ENCODE results near the gene HTD2. TPM values are rescaled to one million over a fixed set of nuclear protein-coding genes. Genes with fewer than 3 reads are reported as not detected.

The HTD2 gene
- total and polyA plus RNA-seq, 3 donors from 2014 or later = 14.6 to 16.4 (median 15.1) TPM

- 83 to 86% methylated on average over 5 of the region's 5 CpGs for WGBS, 2 donors
- DNase-seq = no peak
- TF ChIP-seq CTCF (IDR thresholded peaks at IDR 0.05) (no peak), POLR2A (IDR thresholded peaks at IDR 0.05) (no peak)
Measured at GRCh38 chr3:58342676-58343075, 36.4 kb downstream of the HTD2 start.

DNA sequence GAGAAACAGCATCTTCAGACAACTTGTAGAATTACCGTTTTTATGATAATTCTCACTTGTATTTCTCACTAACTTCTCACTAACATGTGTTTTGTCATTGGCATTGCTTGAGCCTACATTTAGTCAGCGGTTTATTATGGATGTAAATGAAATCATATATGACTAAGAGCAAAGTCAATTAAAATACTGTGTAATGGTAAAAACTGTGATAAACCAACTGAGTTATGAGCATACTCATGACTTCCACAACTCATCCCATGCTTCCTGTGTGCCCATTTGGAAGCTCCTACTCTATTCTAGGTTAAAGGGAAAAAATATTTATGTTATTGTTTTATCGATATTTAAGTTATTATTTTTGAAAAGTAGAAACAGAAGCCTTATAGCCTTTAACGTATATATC is 39.1 kb downstream of the HTD2 start:
- H3K27me3 ChIP-seq = no peaks in the 10 kb centered on the region
- no peaks in the 10 kb centered on the region for H3K36me3 ChIP-seq (ENCODE audit: low read depth, missing control alignments)
- H3K27ac ChIP-seq = no peak overlapping the region
- no peak for DNase-seq
- H3K9me3 ChIP-seq = no peaks in the 10 kb centered on the region
- whole genome bisulfite sequencing, 2 donors = 94 to 96% methylated on average over 4 of the region's 4 CpGs
- H3K4me3 ChIP-seq = no peak overlapping the region
- intact Hi-C loops (cut with DNase I; ENCODE audit: low total_unique reads) = no loop called here
- TF ChIP-seq POLR2A (IDR thresholded peaks at IDR 0.05) (no peak), CTCF (IDR thresholded peaks at IDR 0.05) (no peak)
- H3K4me1 ChIP-seq = no peaks in the 10 kb centered on the region

More at GRCh38 chr3:58342676-58343075, 36.4 kb downstream of the HTD2 start:
- Histone ChIP-seq H3K4me3 (no peak overlapping the region), H3K27me3 (no peaks in the 10 kb centered on the region), H3K27ac (no peak overlapping the region), H3K36me3 (ENCODE audit: low read depth, missing control alignments) (no peaks in the 10 kb centered on the region), H3K9me3 (no peaks in the 10 kb centered on the region), H3K4me1 (no peaks in the 10 kb centered on the region)
- intact Hi-C loops (cut with DNase I; ENCODE audit: low total_unique reads) = no loop called here

DNA sequence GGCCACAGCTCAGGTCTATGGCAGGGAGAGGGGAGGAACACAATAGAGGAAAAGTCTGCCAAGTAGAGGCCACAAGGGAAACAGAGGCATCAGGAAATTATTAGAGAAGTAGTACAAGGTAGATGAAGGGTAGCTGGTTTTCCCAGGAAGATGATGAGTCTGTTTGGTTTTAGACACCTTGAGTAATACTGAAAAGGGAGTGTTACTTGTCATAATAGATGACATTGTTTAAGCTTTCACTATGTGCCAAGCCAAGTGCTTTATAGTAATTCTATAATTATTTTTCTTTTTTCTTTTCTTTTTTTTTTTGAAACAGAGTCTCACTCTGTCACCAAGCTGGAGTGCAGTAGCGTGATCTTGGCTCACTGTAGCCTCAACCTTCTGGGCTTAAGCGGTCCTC is 40.0 kb downstream of the HTD2 start:
- DNase-seq = no peak
- Histone ChIP-seq H3K27ac (no peak overlapping the region), H3K36me3 (ENCODE audit: low read depth, missing control alignments) (no peaks in the 10 kb centered on the region), H3K9me3 (no peaks in the 10 kb centered on the region), H3K4me1 (no peaks in the 10 kb centered on the region), H3K27me3 (no peaks in the 10 kb centered on the region), H3K4me3 (no peak overlapping the region)
- 86 to 97% methylated on average over 2 of the region's 2 CpGs for WGBS, 2 donors
- intact Hi-C loops (cut with DNase I; ENCODE audit: low total_unique reads) = no loop called here
- TF ChIP-seq CTCF (IDR thresholded peaks at IDR 0.05) (no peak), POLR2A (IDR thresholded peaks at IDR 0.05) (no peak)

- no peak for DNase-seq
- Histone ChIP-seq H3K4me3 (no peak overlapping the region), H3K9me3 (no peaks in the 10 kb centered on the region), H3K27me3 (no peaks in the 10 kb centered on the region), H3K4me1 (no peaks in the 10 kb centered on the region), H3K27ac (no peak overlapping the region), H3K36me3 (ENCODE audit: low read depth, missing control alignments) (no peaks in the 10 kb centered on the region)
- WGBS, 2 donors = 92 to 98% methylated on average over 7 of the region's 7 CpGs
- intact Hi-C loops (cut with DNase I; ENCODE audit: low total_unique reads) = no loop called here
- TF ChIP-seq CTCF (IDR thresholded peaks at IDR 0.05) (no peak), POLR2A (IDR thresholded peaks at IDR 0.05) (no peak)
Measured at GRCh38 chr3:58347984-58348383, 41.7 kb downstream of the HTD2 start.

DNA sequence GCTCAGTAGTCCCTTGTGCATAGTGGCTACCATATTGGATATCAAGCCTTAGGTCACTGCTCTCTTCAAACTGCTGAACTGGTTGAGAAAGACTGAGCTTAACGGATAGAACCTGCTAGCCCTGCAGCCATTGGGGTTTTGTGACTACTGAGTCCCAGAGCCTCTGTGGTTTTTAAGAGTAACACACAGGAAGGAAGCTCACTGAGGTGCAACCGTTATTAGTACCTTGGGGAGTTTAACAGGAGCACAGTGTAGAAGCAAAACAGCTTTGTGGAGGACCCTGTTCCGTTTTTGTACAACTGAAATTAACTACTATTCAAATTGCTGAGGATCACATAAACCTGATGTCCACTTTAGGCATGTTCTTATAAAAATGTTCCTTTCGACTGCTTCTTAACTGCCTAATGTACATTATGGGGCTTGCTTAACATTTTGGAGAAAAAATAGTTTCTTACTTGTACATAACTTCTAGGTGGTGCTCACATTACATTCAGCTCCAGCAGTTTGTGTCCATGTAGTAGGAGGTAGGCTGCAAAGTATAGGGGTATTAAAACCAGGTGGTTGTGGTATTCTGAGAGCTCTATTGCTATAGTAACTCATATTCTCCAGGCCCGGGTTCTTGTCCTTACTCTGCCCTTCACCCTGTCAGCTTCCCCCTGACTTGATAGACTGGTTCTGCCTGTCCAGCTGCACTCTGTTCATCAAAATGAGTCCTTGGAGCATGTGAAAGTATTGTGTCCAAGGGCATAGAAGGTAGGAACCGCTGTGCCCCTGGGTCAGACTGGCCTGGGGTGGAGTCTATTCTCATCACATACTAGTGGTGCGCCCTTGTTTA is 43.7 kb downstream of the HTD2 start:
- Histone ChIP-seq H3K4me3 (no peak overlapping the region), H3K27ac (no peak overlapping the region), H3K27me3 (no peaks in the 10 kb centered on the region), H3K36me3 (ENCODE audit: low read depth, missing control alignments) (no peaks in the 10 kb centered on the region), H3K4me1 (no peaks in the 10 kb centered on the region), H3K9me3 (no peaks in the 10 kb centered on the region)
- 89 to 90% methylated on average over 7 of the region's 7 CpGs for WGBS, 2 donors
- no peak for DNase-seq
- intact Hi-C loops (cut with DNase I; ENCODE audit: low total_unique reads) = no loop called here
- TF ChIP-seq CTCF (IDR thresholded peaks at IDR 0.05) (no peak), POLR2A (IDR thresholded peaks at IDR 0.05) (no peak)
